CD8-positive, alpha-beta memory T cell (primary cell): Measurements from ENCODE around the gene KATNB1. TPM values are rescaled to one million over a fixed set of nuclear protein-coding genes. Genes with fewer than 3 reads are reported as not detected.

Experiments
- CTCF ChIA-PET: fragments of 350-600 bp; sonication (Branson Sonifier 250); formaldehyde crosslinking; loops from one replicate; lab custom pipeline; 2021; ENCODE audit warnings: antibody characterized with exemption; lab: Charles Lee
- POLR2A ChIA-PET: fragments of 350-600 bp; sonication (Branson Sonifier 250); formaldehyde crosslinking; loops from one replicate; lab custom pipeline; 2021; ENCODE audit warnings: antibody characterized with exemption; lab: Charles Lee
- DNase-seq, 5 donors: peaks; one replicate each; pipeline versions ENCODE4 v3.0.0 to v3.0.0-alpha.2; 2020 to 2022; ENCODE audit warnings: mixed read lengths in 1 of 5
- H3K27ac ChIP-seq: one replicate; pipeline ENCODE4 v1.7.0; 2013; ENCODE audit warnings: low read depth, mild to moderate bottlenecking, low read length, moderate library complexity
- H3K27me3 ChIP-seq: 2 replicates; pipeline ENCODE4 v1.7.0; 2013; ENCODE audit warnings: low read length, mild to moderate bottlenecking; ENCODE audit not compliant: insufficient read depth, poor library complexity, severe bottlenecking
- H3K36me3 ChIP-seq: 2 replicates; pipeline ENCODE4 v1.7.0; 2013; ENCODE audit warnings: mild to moderate bottlenecking, low read length, moderate library complexity; ENCODE audit not compliant: insufficient read depth
- H3K4me1 ChIP-seq: 2 replicates; pipeline ENCODE4 v1.7.0; 2013; ENCODE audit warnings: mild to moderate bottlenecking, low read length, moderate library complexity; ENCODE audit not compliant: insufficient read depth
- H3K4me3 ChIP-seq: 2 replicates; pipeline ENCODE4 v1.7.0; 2013; ENCODE audit warnings: mild to moderate bottlenecking, low read length
- H3K9me3 ChIP-seq: 2 replicates; pipeline ENCODE4 v1.7.0; 2013; ENCODE audit warnings: mild to moderate bottlenecking, low read length
- H3K27ac Mint-ChIP-seq, 8 donors: one replicate each; pipeline ENCODE4 v1.8.0; 2020 to 2021; ENCODE audit warnings: mixed read lengths in 8 of 8, mild to moderate bottlenecking in 6 of 8, inconsistent platforms in 3 of 8, moderate library complexity in 3 of 8
- H3K27me3 Mint-ChIP-seq, 2 donors: one replicate each; pipeline ENCODE4 v1.8.0; 2020 to 2021; ENCODE audit warnings: mixed read lengths in 2 of 2, mild to moderate bottlenecking in 1 of 2, moderate library complexity in 1 of 2
- H3K36me3 Mint-ChIP-seq, 3 donors: one replicate each; pipeline ENCODE4 v1.8.0; 2020 to 2021; ENCODE audit warnings: mixed read lengths in 3 of 3, inconsistent platforms in 1 of 3, mild to moderate bottlenecking in 1 of 3
- H3K4me1 Mint-ChIP-seq, 3 donors: one replicate each; pipeline ENCODE4 v1.8.0; 2020 to 2021; ENCODE audit warnings: mixed read lengths in 3 of 3, inconsistent platforms in 1 of 3, mild to moderate bottlenecking in 1 of 3
- H3K4me3 Mint-ChIP-seq, 7 donors: one replicate each; pipeline ENCODE4 v1.8.0; 2020 to 2021; ENCODE audit warnings: mixed read lengths in 7 of 7, mild to moderate bottlenecking in 6 of 7, moderate library complexity in 4 of 7, inconsistent platforms in 2 of 7
- H3K9me3 Mint-ChIP-seq, 5 donors: one replicate each; pipeline ENCODE4 v1.8.0; 2020 to 2022; ENCODE audit warnings: mixed read lengths in 5 of 5, mild to moderate bottlenecking in 3 of 5, moderate library complexity in 2 of 5, inconsistent platforms in 1 of 5
- polyA plus RNA-seq: library from polyadenylated mRNA; unstranded; fragments of 300-500 nt; fragmentation: Illumina TruSeq; gene quantifications from one replicate; pipeline ENCODE4 v1.2.3, GENCODE V29; 2021
- total RNA-seq, 2 experiments: library from RNA; stranded (reverse); gene quantifications; one replicate each; pipeline ENCODE4 v1.2.3, GENCODE V29; 2021

The KATNB1 gene
- total and polyA plus RNA-seq, 3 experiments from 2014 or later: 29.7 to 53.0 (median 50.2) TPM

- peaks cover 13% of the 10 kb centered on the region for H3K4me1 ChIP-seq
- Mint-ChIP-seq H3K27me3 (peaks cover 2 to 10% of the 10 kb centered on the region in 2 donors), H3K36me3 (peaks cover 0 to 1% (median 0%) of the 10 kb centered on the region in 3 donors), H3K4me3 (no peak overlapping the region), H3K9me3 (no peaks in the 10 kb centered on the region), H3K4me1 (peaks cover 15 to 22% (median 16%) of the 10 kb centered on the region in 3 donors), H3K27ac (peak overlapping the region in 4 of 8 donors; percentile 14 to 66 (median 48))
- H3K27ac ChIP-seq: no peak overlapping the region
- no peaks in the 10 kb centered on the region for H3K9me3 ChIP-seq
- no peak for DNase-seq
- no peaks in the 10 kb centered on the region for H3K36me3 ChIP-seq
- no peak overlapping the region for H3K4me3 ChIP-seq
- ChIA-PET POLR2A (no interaction called here), CTCF (interaction anchor here (1.3 kb wide), 1 partner anchor 66 kb away, joined by 4 read pairs; no protein-coding TSS in a partner anchor)
- no peaks in the 10 kb centered on the region for H3K27me3 ChIP-seq
These were observed 44.6 kb upstream of the KATNB1 start for GRCh38 chr16:57690782-57691471.

- no peak overlapping the region for H3K27ac Mint-ChIP-seq
- H3K27ac ChIP-seq: no peak overlapping the region
- H3K36me3 Mint-ChIP-seq: peaks cover 0 to 1% (median 0%) of the 10 kb centered on the region in 3 donors
- H3K4me1 ChIP-seq: peaks cover 13% of the 10 kb centered on the region
- no peaks in the 10 kb centered on the region for H3K9me3 ChIP-seq
- H3K4me1 Mint-ChIP-seq: peaks cover 15 to 22% (median 16%) of the 10 kb centered on the region in 3 donors
- POLR2A ChIA-PET: no interaction called here
- DNase-seq: no peak
- no peak overlapping the region for H3K4me3 ChIP-seq
- CTCF ChIA-PET: no interaction called here
- peaks cover 2 to 10% of the 10 kb centered on the region in 2 donors for H3K27me3 Mint-ChIP-seq
- H3K9me3 Mint-ChIP-seq: no peaks in the 10 kb centered on the region
- H3K4me3 Mint-ChIP-seq: no peak overlapping the region
- no peaks in the 10 kb centered on the region for H3K27me3 ChIP-seq
- H3K36me3 ChIP-seq: no peaks in the 10 kb centered on the region
These were observed 42.9 kb upstream of the KATNB1 start for GRCh38 chr16:57692636-57693035.

- H3K4me3 ChIP-seq: no peak overlapping the region
- Mint-ChIP-seq H3K4me3 (no peak overlapping the region), H3K9me3 (no peaks in the 10 kb centered on the region), H3K36me3 (peaks cover 0 to 1% (median 0%) of the 10 kb centered on the region in 3 donors), H3K4me1 (peaks cover 15 to 17% (median 16%) of the 10 kb centered on the region in 3 donors), H3K27ac (no peak overlapping the region), H3K27me3 (peaks cover 2 to 10% of the 10 kb centered on the region in 2 donors)
- no peak overlapping the region for H3K27ac ChIP-seq
- CTCF ChIA-PET: no interaction called here
- no peaks in the 10 kb centered on the region for H3K27me3 ChIP-seq
- DNase-seq: no peak
- H3K4me1 ChIP-seq: peaks cover 13% of the 10 kb centered on the region
- POLR2A ChIA-PET: no interaction called here
- H3K9me3 ChIP-seq: no peaks in the 10 kb centered on the region
- no peaks in the 10 kb centered on the region for H3K36me3 ChIP-seq
These were observed 42.0 kb upstream of the KATNB1 start for GRCh38 chr16:57693550-57693949.

- peaks cover 12% of the 10 kb centered on the region for H3K4me1 ChIP-seq
- peaks cover 13 to 15% (median 14%) of the 10 kb centered on the region in 3 donors for H3K4me1 Mint-ChIP-seq
- H3K36me3 Mint-ChIP-seq: peaks cover 0 to 1% (median 0%) of the 10 kb centered on the region in 3 donors
- H3K27me3 ChIP-seq: no peaks in the 10 kb centered on the region
- no peak overlapping the region for H3K27ac ChIP-seq
- H3K4me3 Mint-ChIP-seq: no peak overlapping the region
- no peaks in the 10 kb centered on the region for H3K9me3 Mint-ChIP-seq
- ChIA-PET CTCF (no interaction called here), POLR2A (no interaction called here)
- H3K4me3 ChIP-seq: no peak overlapping the region
- no peaks in the 10 kb centered on the region for H3K9me3 ChIP-seq
- H3K36me3 ChIP-seq: no peaks in the 10 kb centered on the region
- DNase-seq: no peak
- H3K27ac Mint-ChIP-seq: no peak overlapping the region
- peaks cover 2 to 10% of the 10 kb centered on the region in 2 donors for H3K27me3 Mint-ChIP-seq
These were observed 41.3 kb upstream of the KATNB1 start for GRCh38 chr16:57694231-57694724.

GRCh38 chr16:57694725-57695679 is 40.6 kb upstream of the KATNB1 start, which contains the start of gene DRC7:
Gene DRC7 (plus strand): TSS chr16:57694806. CDS start chr16:57697950, 3,144 bp downstream.
- Mint-ChIP-seq H3K27ac (peak within 1 kb of the TSS in 4 of 8 donors; percentile 26 to 74 (median 64)), H3K36me3 (peaks cover 0 to 1% (median 0%) of the 10 kb centered on the region in 3 donors), H3K9me3 (no peaks in the 10 kb centered on the region), H3K27me3 (peaks cover 2 to 10% of the 10 kb centered on the region in 2 donors), H3K4me3 (no peak within 1 kb of the TSS), H3K4me1 (peaks cover 5 to 8% (median 6%) of the 10 kb centered on the region in 3 donors)
- Histone ChIP-seq H3K36me3 (no peaks in the 10 kb centered on the region), H3K4me3 (no peak within 1 kb of the TSS), H3K4me1 (peaks cover 4% of the 10 kb centered on the region), H3K27me3 (no peaks in the 10 kb centered on the region), H3K27ac (peak within 1 kb of the TSS; percentile 65), H3K9me3 (no peaks in the 10 kb centered on the region)
- no peak for DNase-seq
- ChIA-PET CTCF (no interaction called here), POLR2A (no interaction called here)

GRCh38 chr16:57695680-57696069 is 39.9 kb upstream of the KATNB1 start:
- CTCF ChIA-PET: no interaction called here
- Mint-ChIP-seq H3K4me3 (no peak overlapping the region), H3K4me1 (peaks cover 2 to 5% (median 3%) of the 10 kb centered on the region in 3 donors), H3K27ac (peak overlapping the region in 2 of 8 donors; percentile 73 to 74), H3K36me3 (peaks cover 0 to 1% (median 0%) of the 10 kb centered on the region in 3 donors), H3K27me3 (peaks cover 2 to 10% of the 10 kb centered on the region in 2 donors), H3K9me3 (no peaks in the 10 kb centered on the region)
- H3K9me3 ChIP-seq: no peaks in the 10 kb centered on the region
- H3K27ac ChIP-seq: peak overlapping the region; percentile 65
- H3K4me1 ChIP-seq: no peaks in the 10 kb centered on the region
- DNase-seq: no peak
- no peaks in the 10 kb centered on the region for H3K27me3 ChIP-seq
- H3K36me3 ChIP-seq: no peaks in the 10 kb centered on the region
- H3K4me3 ChIP-seq: no peak overlapping the region
- POLR2A ChIA-PET: no interaction called here

- POLR2A ChIA-PET: no interaction called here
- H3K27ac Mint-ChIP-seq: peak overlapping the region in 1 of 8 donors; percentile 54
- Histone ChIP-seq H3K36me3 (no peaks in the 10 kb centered on the region), H3K4me1 (no peaks in the 10 kb centered on the region), H3K9me3 (no peaks in the 10 kb centered on the region), H3K27ac (no peak overlapping the region), H3K4me3 (no peak overlapping the region), H3K27me3 (no peaks in the 10 kb centered on the region)
- CTCF ChIA-PET: no interaction called here
- DNase-seq: no peak
- peaks cover 0 to 1% (median 0%) of the 10 kb centered on the region in 3 donors for H3K36me3 Mint-ChIP-seq
- no peaks in the 10 kb centered on the region for H3K9me3 Mint-ChIP-seq
- H3K27me3 Mint-ChIP-seq: peaks cover 2 to 10% of the 10 kb centered on the region in 2 donors
- no peak overlapping the region for H3K4me3 Mint-ChIP-seq
- H3K4me1 Mint-ChIP-seq: peaks cover 2 to 5% (median 3%) of the 10 kb centered on the region in 3 donors
These were observed 39.3 kb upstream of the KATNB1 start for GRCh38 chr16:57696240-57696639.
